ENCODE results near the gene HNRNPA2B1. TPM values are rescaled to one million over a fixed set of nuclear protein-coding genes. Genes with fewer than 3 reads are reported as not detected.
"Not testable (repeated sequence)": the region's sequence is repeated elsewhere in the genome, so short reads cannot be mapped to it uniquely, and the experiment has no call there.

Gene HNRNPA2B1
- total and polyA plus RNA-seq, 2 experiments from 2014 or later: 450 to 880 TPM

GRCh38 chr7:26195867-26196657 lies 4.5 kb downstream of the HNRNPA2B1 start:
- Histone ChIP-seq H3K27me3 (no peaks in the 10 kb centered on the region), H3K4me3 (no peak overlapping the region), H3K9me3 (ENCODE audit: low read depth) (no peaks in the 10 kb centered on the region), H3K36me3 (peaks cover 61% of the 10 kb centered on the region), H3K4me1 (ENCODE audit: low read depth) (peaks cover 10% of the 10 kb centered on the region), H3K27ac (no peak overlapping the region)
- TF ChIP-seq CTCF (IDR thresholded peaks at IDR 0.05; ENCODE audit: low read depth, low read length): no peak
- DNase-seq (ENCODE audit: low read depth in 1 of 2, low spot score in 1 of 2): no peak

- Histone ChIP-seq H3K27me3 (no peaks in the 10 kb centered on the region), H3K36me3 (peaks cover 70% of the 10 kb centered on the region), H3K9me3 (ENCODE audit: low read depth) (no peaks in the 10 kb centered on the region), H3K4me3 (no peak overlapping the region), H3K27ac (no peak overlapping the region), H3K4me1 (ENCODE audit: low read depth) (peaks cover 10% of the 10 kb centered on the region)
- DNase-seq (ENCODE audit: low read depth in 1 of 2, low spot score in 1 of 2): no peak
- TF ChIP-seq CTCF (IDR thresholded peaks at IDR 0.05; ENCODE audit: low read depth, low read length): no peak
Measured at GRCh38 chr7:26195182-26195581, 5.4 kb downstream of the HNRNPA2B1 start.

GRCh38 chr7:26194764-26195163 lies 5.8 kb downstream of the HNRNPA2B1 start:
- H3K4me1 ChIP-seq (ENCODE audit: low read depth): peaks cover 10% of the 10 kb centered on the region
- peaks cover 74% of the 10 kb centered on the region for H3K36me3 ChIP-seq
- H3K27ac ChIP-seq; DNase-seq (ENCODE audit: low read depth in 1 of 2, low spot score in 1 of 2); H3K9me3 ChIP-seq (ENCODE audit: low read depth); H3K27me3 ChIP-seq; H3K4me3 ChIP-seq: not testable (repeated sequence)

- Histone ChIP-seq H3K27me3 (no peaks in the 10 kb centered on the region), H3K36me3 (peaks cover 85% of the 10 kb centered on the region), H3K4me3 (no peak overlapping the region), H3K4me1 (ENCODE audit: low read depth) (peaks cover 10% of the 10 kb centered on the region), H3K27ac (peak overlapping the region; percentile 16), H3K9me3 (ENCODE audit: low read depth) (no peaks in the 10 kb centered on the region)
- DNase-seq (ENCODE audit: low read depth in 1 of 2, low spot score in 1 of 2): no peak
- TF ChIP-seq CTCF (IDR thresholded peaks at IDR 0.05; ENCODE audit: low read depth, low read length): no peak
Measured at GRCh38 chr7:26193432-26194207, 6.9 kb downstream of the HNRNPA2B1 start.

- Histone ChIP-seq H3K27me3 (no peaks in the 10 kb centered on the region), H3K4me3 (no peak overlapping the region), H3K27ac (no peak overlapping the region), H3K9me3 (ENCODE audit: low read depth) (no peaks in the 10 kb centered on the region), H3K36me3 (peaks cover 87% of the 10 kb centered on the region), H3K4me1 (ENCODE audit: low read depth) (peaks cover 6% of the 10 kb centered on the region)
- no peak for DNase-seq (ENCODE audit: low read depth in 1 of 2, low spot score in 1 of 2)
- no peak for TF ChIP-seq CTCF (IDR thresholded peaks at IDR 0.05; ENCODE audit: low read depth, low read length)
Measured at GRCh38 chr7:26192485-26193087, 8.0 kb downstream of the HNRNPA2B1 start.
